Activated CD4-positive, alpha-beta T cell treated with anti-CD3 and anti-CD28 coated beads, Interleukin-2, amount 50 U/mL, for 24 hours (primary cell): Measurements from ENCODE around the gene FAIM2.
A peak's percentile ranks its signal among the peaks of the same experiment; 100 is the strongest.

ENCODE experiments used
- DNase-seq, 2 donors: peaks; one replicate each; pipeline ENCODE4 v3.0.0-alpha.2; 2020; ENCODE audit warnings: low read depth in 1 of 2, low spot score in 1 of 2

Gene FAIM2

DNA sequence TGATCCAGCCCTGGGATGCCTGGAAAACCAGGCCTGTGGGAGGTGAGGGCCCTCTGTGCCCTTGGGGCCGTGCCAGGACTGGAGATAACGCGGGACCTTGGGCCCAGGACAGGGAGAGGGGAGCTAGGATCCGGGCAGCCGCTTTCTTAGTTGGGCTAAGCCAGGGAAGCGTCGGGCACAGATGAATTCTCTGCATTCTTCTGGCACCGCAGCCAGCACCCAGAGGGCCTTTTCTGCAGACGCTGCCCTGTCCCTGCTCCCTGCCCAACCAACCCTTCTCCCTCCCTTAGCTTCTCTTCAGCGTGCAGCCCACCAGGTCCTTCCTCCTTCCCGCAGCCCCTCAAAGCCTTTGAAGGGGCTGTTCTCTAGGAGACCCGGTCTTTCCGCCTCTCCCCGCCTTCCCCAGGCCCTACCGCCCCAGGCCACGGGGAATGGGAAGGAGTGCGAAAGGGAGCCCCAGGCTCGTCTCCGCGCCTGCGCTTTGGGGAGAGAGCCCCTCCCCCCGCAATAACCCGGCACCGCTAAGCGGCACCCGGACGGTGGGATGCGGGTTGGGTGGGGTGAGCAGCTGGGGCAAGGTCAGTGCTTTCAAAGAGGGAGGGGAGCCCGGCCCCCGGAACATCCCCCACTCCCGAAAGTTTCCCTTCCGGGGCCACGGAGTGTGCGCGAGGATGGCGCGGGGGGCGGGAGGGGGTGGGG, 76.2 kb downstream of the FAIM2 start:
- peak; percentile 13 to 27 for DNase-seq

DNA sequence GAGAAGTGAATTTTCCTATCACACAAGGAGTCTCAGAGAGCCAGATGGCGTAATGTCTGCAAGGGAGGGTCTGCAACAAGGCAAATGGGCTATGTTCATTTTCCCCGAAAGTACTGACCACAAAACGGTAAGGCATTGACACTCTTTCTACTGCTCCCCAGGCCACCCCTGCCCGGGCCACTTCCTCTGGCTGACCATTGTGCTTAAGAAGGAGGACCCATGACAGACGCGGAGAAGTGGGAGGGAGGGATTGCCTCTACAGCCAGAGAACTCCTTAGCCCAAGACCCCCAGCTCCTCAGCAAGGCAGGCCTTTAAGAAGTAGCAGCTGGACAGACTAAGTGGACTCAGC, 76.7 kb downstream of the FAIM2 start:
- DNase-seq = no peak

DNA sequence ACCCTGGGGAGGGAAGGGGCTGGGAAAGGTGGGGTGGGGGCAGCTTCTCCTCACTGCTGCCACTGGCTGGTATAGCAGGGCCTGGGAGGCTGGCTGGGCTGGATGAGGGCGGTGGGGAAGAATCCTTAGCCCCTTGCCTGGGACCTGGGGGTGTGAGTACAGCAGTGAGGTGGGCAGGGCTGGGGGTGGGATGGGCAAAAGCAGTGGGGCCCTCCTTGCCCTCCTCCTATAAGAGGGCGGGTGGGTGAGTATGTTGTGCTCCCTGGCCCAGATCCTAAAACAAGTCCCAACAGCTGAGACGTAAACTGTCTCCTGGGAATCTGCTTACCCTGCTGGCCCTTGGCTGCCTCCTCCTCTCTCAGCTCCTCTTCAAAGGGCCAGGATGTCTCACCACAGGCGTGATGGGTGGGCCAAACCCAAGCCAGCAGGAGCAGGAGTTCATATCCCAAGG, 77.7 kb downstream of the FAIM2 start:
- DNase-seq = no peak

DNA sequence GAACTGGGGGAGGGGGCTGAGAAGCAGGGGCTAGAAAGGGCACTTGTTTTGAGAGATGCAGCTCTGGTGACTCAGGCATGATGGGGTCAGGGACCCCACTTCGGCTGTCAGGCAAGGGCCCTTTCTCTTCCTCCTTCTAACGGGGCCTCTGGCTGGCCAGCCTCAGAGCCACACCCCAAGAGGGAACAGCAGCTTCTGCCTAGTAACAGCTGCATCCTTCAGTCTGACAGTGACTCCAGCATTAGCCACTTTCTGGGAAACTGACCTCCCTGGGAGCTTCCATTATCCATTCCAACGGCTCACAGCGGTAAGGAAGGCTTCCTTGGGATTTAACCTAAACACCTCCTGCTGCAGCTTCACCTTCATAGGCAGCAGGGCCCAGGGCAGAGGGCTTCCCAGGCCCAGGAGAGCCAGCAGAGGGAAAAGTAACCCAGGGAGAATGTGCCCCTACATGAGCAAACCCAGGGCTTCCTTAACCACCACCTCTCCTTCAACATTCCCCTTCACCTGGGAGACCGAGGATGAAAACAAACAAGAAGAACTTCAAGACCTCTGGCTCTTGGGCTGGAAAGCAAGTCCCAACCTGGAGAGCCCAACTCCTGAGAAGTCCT, 78.2 kb downstream of the FAIM2 start:
- no peak for DNase-seq

DNA sequence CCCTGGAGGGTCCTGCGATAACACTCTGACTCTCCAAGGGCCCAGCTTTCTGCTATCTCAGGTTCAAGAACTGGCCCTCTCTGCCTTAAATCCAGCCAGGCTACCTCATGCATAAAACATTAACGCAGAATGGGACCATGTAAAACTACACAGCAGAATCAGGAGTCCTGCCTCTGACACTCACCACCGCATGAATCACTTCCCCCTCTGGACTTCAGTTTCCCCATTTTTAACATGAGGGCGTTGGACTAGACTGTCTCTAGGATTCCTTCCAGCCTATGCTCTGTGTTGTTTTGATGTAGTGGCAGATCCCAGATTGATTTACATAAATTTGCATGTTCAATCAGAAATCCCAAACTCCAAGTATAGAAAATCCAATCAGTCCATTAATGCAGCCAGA, 78.8 kb downstream of the FAIM2 start:
- no peak for DNase-seq

DNA sequence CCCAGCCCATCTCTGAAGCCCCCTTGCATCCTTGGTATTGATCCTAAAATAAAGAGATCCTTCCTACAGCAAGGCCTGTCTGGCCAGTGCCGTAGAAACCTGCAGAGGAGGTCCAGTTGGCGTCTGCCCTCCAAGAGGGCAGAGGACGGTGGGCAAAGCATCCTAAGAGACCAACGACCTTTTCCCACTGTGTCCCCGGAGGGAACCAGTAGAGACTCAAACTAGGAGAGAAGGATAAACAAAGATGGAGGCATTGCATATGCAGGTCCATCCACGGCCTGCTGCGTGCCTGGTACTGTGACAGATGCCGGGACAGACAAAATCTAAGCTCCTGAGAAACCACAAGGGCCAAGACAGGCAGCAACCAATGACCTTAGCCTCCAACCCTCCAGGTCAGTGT, 79.3 kb downstream of the FAIM2 start:
- DNase-seq = no peak

DNA sequence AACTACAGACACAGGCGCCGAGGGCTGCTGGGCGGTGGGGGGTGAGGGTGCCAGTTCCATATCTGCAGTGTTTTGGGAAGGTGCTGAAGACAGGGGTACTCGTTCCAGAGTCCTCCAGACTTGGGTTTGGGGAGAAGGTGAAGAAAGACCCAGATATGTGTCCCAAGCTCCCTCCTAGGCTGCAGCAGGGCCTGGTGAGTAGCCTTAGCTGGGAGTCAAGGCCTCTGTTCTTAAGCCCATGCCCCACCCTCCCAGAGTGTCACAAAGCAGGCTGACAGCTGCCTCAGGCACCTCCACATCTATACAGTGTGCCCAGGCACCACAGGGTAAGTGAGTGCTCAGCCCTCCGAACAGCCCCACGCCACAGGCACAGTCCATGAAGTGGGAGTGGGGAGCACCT, 79.7 kb downstream of the FAIM2 start:
- DNase-seq = no peak

DNA sequence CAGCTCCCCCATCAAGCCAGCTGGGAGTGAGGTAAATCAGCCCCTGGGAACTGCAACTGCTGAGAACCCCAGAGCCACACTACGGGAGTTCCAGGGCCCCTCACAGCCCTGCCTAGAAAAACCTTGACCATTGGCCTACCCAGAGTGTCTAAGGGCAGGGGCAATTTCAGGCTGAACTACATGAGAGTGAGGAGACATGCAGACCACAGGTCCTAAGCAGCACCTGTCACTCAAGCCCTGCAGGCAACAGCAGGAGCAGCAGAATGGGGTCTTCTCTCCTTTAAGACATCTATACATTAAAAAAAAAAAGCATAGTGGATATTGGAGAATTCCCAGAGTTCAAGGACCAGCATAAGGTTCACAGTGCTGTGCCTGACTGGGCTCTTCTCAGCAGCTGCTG, 80.3 kb downstream of the FAIM2 start:
- DNase-seq = no peak

DNA sequence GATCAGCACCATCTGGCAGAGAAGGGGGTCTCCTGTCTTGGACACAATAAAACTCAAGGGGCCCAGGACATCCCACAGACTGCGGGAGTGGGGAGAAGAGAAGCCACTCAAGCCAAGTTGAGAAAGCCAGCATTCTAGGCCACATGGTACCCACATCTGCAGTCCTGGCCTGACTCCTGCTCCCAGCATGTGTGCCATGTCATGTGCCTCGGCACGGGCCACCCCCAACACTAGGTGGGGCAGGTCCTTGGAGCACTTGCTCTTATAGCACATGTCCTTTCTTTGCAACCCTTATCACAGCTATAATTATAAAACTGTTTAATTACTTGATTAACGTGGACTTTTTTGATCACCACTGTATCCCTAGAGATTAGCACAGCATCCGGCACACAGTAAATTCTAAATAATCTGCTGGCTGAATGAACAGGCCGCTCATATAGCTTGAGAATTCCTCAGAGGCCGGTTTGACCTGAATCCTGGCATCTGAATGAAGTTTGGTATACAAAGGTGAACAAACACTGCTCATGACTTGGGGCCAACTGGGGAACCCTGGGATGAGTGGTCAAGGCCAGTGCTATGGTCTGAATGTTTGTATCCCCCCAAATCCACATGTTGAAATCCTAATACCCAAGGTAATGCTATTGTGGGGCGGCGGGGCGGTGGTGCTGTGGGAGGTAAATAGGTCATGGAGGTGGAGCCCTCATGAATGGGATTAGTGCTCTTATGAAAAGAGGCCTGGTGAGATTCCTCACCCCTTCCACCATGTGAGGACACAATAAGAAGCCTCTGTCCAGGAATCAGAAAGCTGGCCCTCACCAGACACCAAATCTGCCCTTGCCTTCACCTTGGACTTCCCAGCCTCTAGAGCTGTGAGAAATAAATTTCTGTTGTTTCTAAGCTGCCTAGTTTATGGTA, 82.1 kb downstream of the FAIM2 start:
- DNase-seq = no peak

DNA sequence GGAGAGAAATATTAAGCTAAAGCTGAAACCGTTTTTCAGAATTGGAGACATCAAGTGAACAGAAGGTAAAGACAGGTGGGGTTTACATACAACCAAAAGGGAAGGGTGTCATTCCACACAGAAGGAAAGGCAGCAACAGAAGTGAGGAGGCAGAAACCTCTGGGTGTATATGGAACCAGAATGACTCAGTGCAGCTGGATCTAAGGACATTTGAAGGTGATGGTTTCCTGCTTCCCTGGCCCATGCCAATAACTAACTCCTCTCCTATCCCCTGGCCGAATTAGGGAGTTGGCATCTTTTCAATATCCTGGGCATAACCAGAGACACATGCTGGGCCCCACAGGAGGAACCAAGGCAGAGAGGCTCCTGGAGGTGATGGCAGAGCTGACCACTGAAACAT, 83.9 kb downstream of the FAIM2 start:
- DNase-seq = no peak

DNA sequence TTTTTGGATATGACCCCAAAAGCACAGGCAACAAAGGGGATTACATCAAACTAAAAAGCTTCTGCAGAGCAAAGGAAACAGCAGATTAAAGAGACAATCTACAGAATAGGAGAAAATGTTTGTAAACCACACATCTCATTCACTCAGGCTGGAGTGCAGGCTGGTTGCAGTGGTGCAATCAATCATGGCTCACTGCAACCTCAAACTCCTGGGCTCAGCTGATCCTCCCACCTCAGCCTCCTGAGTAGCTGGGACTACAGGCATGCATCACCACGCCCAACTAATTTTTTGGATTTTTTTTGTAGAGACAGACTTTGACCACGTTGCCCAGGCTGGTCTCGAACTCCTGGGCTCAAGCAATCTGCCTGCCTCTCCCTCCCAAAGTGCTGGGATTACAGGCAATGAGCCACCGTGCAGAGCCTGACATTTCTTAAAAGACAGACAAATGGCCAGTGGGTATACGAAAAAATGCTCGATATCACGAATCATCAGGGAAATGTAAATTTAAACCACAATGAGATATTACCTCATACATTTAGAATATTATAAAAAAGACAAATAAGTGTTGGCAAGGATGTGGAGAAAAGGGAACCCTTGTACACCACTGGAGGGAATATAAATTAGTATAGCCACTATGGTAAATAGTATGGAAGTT, 85.3 kb downstream of the FAIM2 start:
- DNase-seq = no peak
